Amygdala (tissue), 56 donors: ENCODE measurements around the gene GSK3A.
"Not testable (repeated sequence)": the region's sequence is repeated elsewhere in the genome, so short reads cannot be mapped to it uniquely, and the experiment has no call there.

Experiments used
- DNase-seq, 56 donors: peaks; one replicate each; lab custom pipeline; 2025; lab: John Stamatoyannopoulos, UW

Gene GSK3A

DNA sequence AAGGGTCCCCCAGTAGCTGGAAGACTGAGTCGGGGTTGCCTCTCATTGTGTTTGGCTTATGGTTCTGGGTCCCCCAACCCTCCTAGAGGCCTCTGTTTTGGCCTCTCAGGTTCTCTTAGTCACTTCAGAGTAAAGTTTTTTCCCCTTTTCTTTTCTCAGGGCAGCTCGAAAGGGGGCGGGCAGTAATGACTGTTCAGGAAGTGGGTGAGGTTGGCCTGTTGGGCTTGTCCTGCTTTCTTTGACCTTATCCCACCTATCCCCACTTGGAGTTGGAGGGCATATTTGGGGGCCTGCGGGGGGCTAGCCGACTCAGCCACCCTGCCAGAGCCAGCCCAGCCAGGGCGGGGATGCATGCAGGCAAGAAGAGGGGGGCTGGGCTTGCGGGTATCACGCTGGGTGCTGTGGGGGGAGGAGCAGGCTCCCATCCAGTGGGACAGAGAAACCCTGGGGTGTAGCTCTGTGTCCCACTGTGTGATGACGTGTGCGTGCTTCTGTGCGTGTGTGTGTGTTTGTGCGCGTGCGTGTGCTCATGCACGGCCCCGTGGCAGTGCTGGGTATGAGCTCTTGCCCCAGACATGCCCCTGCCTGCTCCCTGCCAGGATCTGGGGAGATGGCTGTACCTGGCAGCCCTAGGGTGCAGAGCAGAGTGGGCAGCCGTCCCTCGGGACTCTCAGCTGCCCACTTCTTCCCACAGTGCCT is 28.1 kb upstream of the GSK3A start:
- DNase-seq: peak in 30 of 56 donors; percentile 17 to 77 (median 50)

- DNase-seq: no peak
These were observed 27.3 kb upstream of the GSK3A start for GRCh38 chr19:42269478-42270345.

- DNase-seq: peak; percentile 95 to 100 (median 100)
These were observed 26.5 kb upstream of the GSK3A start, which contains the start of gene CIC for GRCh38 chr19:42268704-42269477. TSS of gene CIC (plus strand) at chr19:42269252. CDS start at chr19:42271784, 2,532 bp downstream.

- DNase-seq: peak; percentile 95 to 100 (median 99)
These were observed 25.8 kb upstream of the GSK3A start for GRCh38 chr19:42268142-42268703.

GRCh38 chr19:42267644-42268141 is 25.3 kb upstream of the GSK3A start:
- DNase-seq: peak in 1 of 56 donors; percentile 34

- DNase-seq: not testable (repeated sequence)
These were observed 24.7 kb upstream of the GSK3A start for GRCh38 chr19:42266928-42267603.

GRCh38 chr19:42266105-42266504 is 23.7 kb upstream of the GSK3A start:
- not testable (repeated sequence) for DNase-seq

- no peak for DNase-seq
These were observed 19.4 kb upstream of the GSK3A start for GRCh38 chr19:42261763-42262162.

DNA sequence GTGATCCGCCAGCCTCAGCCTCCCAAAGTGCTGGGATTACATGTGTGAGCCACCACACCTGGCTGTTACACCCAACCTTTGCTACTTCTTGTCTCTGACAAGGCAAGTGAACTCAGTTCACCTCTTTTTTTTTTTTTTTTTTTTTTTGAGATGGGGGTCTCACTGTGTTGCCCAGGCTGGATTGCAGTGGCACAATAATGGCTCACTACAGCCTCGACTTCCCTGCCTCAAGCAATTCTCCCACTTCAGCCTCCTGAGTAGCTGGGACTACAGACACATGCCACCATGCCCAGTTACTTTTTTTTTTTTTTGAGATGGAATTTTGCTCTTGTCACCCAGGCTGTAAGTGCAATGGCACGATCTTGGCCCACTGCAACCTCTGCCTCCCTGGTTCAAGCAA is 15.4 kb upstream of the GSK3A start:
- DNase-seq: not testable (repeated sequence)

- DNase-seq: peak in 40 of 56 donors; percentile 15 to 79 (median 52)
These were observed 13.7 kb upstream of the GSK3A start for GRCh38 chr19:42255766-42256745.

GRCh38 chr19:42254850-42255765 is 12.7 kb upstream of the GSK3A start, which contains the start of gene ERF:
TSS of gene ERF (minus strand) at chr19:42255128. CDS start at chr19:42254999, 129 bp downstream.
- DNase-seq: peak in 55 of 56 donors; percentile 47 to 97 (median 89)

- DNase-seq: peak in 50 of 56 donors; percentile 17 to 89 (median 70)
These were observed 11.9 kb upstream of the GSK3A start for GRCh38 chr19:42254089-42254849.

DNA sequence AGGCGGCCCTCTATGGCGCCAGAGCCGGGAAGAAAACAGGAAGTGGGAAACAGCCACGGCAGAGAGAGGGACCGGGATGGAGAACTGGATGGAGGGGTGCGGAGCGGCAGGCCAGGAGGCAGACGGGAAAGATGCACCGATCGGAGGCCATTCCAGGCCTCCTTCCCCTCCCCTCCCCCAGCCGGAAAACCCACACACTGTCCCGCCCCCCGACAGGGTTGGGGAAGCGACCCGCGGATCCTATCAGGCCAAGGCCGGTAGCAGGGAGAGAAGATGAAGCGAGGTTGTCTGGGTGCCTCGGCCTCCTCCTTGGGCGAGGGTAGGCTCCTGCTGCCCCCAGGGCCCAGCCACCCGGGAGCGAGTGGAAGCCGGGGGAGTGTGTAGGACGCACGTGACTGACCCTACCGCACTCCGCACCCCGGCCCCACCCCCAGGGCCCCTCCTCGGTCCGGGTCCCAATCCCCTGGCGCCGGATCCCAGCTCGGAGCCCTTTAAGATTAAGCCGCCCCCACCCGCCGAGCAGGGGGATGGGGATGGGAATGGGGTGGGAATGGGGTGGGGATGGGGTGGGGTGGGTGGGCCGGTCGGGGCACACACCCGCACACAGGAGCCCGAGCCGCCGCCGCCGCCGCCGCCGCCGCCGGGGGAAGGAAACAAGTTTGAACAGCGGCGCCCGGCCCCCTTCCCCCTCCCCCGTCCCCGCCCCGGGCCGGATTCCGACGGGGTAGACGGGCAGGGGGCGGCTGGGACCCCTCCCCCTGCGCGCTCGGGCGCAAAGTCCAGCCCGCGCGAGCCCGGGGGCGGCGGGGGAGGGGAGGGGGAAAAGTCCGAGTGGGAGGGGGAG is 11.1 kb upstream of the GSK3A start:
- peak in 37 of 56 donors; percentile 23 to 73 (median 59) for DNase-seq

DNA sequence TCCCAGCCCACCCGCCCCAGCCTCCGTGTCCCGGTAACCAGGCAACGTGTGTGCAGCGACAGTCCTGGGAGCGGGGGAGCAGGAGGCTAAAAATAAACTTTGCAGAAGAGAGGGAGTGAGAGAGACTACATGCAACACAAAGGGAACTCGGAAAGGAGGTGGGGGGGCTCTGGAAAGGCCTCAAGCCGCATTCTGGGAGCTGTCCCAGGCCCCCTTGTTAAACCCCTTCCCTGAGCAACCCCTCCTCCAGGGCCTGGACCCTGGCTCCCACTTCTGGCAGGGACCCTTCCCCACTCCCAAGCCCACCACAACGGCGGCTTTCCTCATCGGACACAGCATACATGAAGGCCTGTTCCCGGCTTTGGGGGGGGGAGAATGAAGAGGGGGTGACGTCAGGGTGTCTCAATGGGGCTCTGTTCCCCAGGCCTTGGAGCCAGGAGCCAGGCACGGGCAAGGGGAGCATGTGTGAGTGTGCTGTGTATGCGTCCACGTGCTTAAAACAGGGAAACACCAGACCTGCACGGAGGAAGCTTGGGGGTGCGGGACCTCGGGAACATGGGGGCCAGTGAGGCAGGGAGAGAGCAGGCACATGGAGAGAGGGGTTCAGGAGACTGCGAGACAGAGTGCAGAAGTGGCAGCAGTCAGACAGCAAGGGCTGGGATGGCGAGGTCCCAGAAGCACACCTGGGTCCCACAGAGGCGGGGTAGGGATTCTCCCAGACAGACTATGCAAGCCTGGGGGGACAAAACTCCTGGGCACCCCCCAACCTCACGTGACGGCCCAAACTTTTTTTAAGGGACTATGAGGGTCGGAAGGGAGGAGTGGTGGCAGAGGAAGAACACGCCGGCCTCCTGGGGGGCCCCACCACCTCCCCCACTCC is 10.2 kb upstream of the GSK3A start:
- peak in 55 of 56 donors; percentile 53 to 94 (median 83) for DNase-seq
